Endothelial cell of umbilical vein (primary cell): ENCODE data around the gene GRIN3A. TPM values are rescaled to one million over a fixed set of nuclear protein-coding genes. Genes with fewer than 3 reads are reported as not detected.

Experiments used
- BruUV-seq: library from RNA; stranded (reverse); fragments of 400-500 nt; replicated peaks from 2 replicates; lab custom pipeline; 2021; lab: Mats Ljungman, UMichigan
- CTCF ChIA-PET: fragments of 300-600, 350-600 bp; sonication (Branson Sonifier 250); formaldehyde crosslinking; loops from one replicate; lab custom pipeline; 2021; ENCODE audit warnings: antibody characterized with exemption, inconsistent platforms; lab: Charles Lee
- POLR2A ChIA-PET: fragments of 300-600, 350-600 bp; sonication (Branson Sonifier 250); formaldehyde crosslinking; loops from one replicate; lab custom pipeline; 2021; ENCODE audit warnings: antibody characterized with exemption, inconsistent platforms; lab: Charles Lee
- DNase-seq: peaks from one replicate; pipeline ENCODE4 v3.0.0-alpha.2; 2011; ENCODE audit warnings: low read depth, low spot score
- FAIRE-seq: peaks from 2 replicates; lab custom pipeline; 2011; peaks lifted over from hg19 to GRCh38; lab: Jason Lieb, UNC
- H2AFZ ChIP-seq: 2 replicates; pipeline ENCODE4 v1.6.0; 2012; ENCODE audit warnings: low read depth, low read length, control low read depth, inconsistent platforms
- H3K27ac ChIP-seq: 2 replicates; pipeline ENCODE4 v1.5.1; 2011; ENCODE audit warnings: low read depth, mild to moderate bottlenecking, control low read depth, low read length, moderate library complexity; ENCODE audit not compliant: insufficient read depth
- H3K27me3 ChIP-seq, 2 experiments: 2 replicates each; pipeline versions ENCODE4 v1.6.0 to v1.6.1; 2011; ENCODE audit warnings: low read length in 2 of 2, mixed read lengths in 1 of 2; ENCODE audit not compliant: control insufficient read depth in 2 of 2, insufficient read depth in 2 of 2
- H3K36me3 ChIP-seq, 2 experiments: 2 replicates in 1 of 2; 3 replicates in 1 of 2; pipeline ENCODE4 v1.5.1; 2011; ENCODE audit warnings: low read length in 2 of 2, mild to moderate bottlenecking in 1 of 2, moderate library complexity in 1 of 2; ENCODE audit not compliant: control insufficient read depth in 2 of 2, insufficient read depth in 2 of 2; ENCODE audit errors: extremely low read depth in 1 of 2
- H3K4me1 ChIP-seq: 3 replicates; pipeline ENCODE4 v1.5.1; 2011; ENCODE audit warnings: mild to moderate bottlenecking, low read length; ENCODE audit not compliant: control insufficient read depth, insufficient read depth; ENCODE audit errors: extremely low read depth
- H3K4me2 ChIP-seq: 2 replicates; pipeline ENCODE4 v1.6.1; 2011; ENCODE audit warnings: low read length, control low read depth, mixed read lengths; ENCODE audit not compliant: insufficient read depth
- H3K4me3 ChIP-seq, 3 experiments: fragments of 200-600 bp in 1 of 3; sonication (generic), shearing (Covaris generic) in 1 of 3; replicated peaks in 1 of 3; 2 replicates each; pipeline ENCODE4 v1.5.1; 2011 to 2016; ENCODE audit warnings: control low read depth in 3 of 3, low read length in 3 of 3, mild to moderate bottlenecking in 2 of 3, inconsistent platforms in 1 of 3, low read depth in 1 of 3, moderate library complexity in 1 of 3; ENCODE audit not compliant: insufficient read depth in 1 of 3
- H3K79me2 ChIP-seq: 2 replicates; pipeline ENCODE4 v1.6.0; 2012; ENCODE audit warnings: low read length, inconsistent platforms; ENCODE audit not compliant: control insufficient read depth, insufficient read depth
- H3K9ac ChIP-seq: replicated peaks from 2 replicates; pipeline ENCODE3; 2011; ENCODE audit warnings: low read length, control low read depth; ENCODE audit not compliant: insufficient read depth; ENCODE audit errors: extremely low read depth
- H3K9me1 ChIP-seq: replicated peaks from 3 replicates; pipeline ENCODE4 v1.6.0; 2011; ENCODE audit warnings: mild to moderate bottlenecking, low read length; ENCODE audit not compliant: control insufficient read depth, insufficient read depth; ENCODE audit errors: extremely low read depth
- H3K9me3 ChIP-seq: replicated peaks from 2 replicates; pipeline ENCODE4 v1.5.1; 2012; ENCODE audit warnings: low read length, inconsistent platforms; ENCODE audit not compliant: control insufficient read depth, insufficient read depth
- H4K20me1 ChIP-seq: replicated peaks from 2 replicates; pipeline ENCODE3; 2011; ENCODE audit warnings: mild to moderate bottlenecking, low read length; ENCODE audit not compliant: control insufficient read depth, insufficient read depth; ENCODE audit errors: extremely low read depth
- CTCF ChIP-seq, 2 donors: IDR thresholded peaks; 1 replicate in 1 of 2; 2 replicates in 1 of 2; pipeline ENCODE4 v1.5.1; 2011; ENCODE audit warnings: low read length in 2 of 2, mild to moderate bottlenecking in 2 of 2, moderate library complexity in 2 of 2, control low read depth in 1 of 2, inconsistent platforms in 1 of 2, low read depth in 1 of 2; ENCODE audit not compliant: insufficient read depth in 1 of 2; ENCODE audit errors: extremely low read depth in 1 of 2
- EZH2 ChIP-seq: IDR thresholded peaks from 2 replicates; pipeline ENCODE4 v1.6.1; 2012; ENCODE audit warnings: borderline replicate concordance, low read depth, mild to moderate bottlenecking, moderate library complexity, low read length, inconsistent platforms; ENCODE audit not compliant: severe bottlenecking
- FOS ChIP-seq: IDR thresholded peaks from 2 replicates; pipeline ENCODE4 v1.6.1; 2011; ENCODE audit warnings: mild to moderate bottlenecking, low read length, moderate library complexity, borderline replicate concordance; ENCODE audit not compliant: insufficient read depth
- GATA2 ChIP-seq: IDR thresholded peaks from 2 replicates; pipeline ENCODE4 v1.7.0; 2011; ENCODE audit warnings: low read depth, mild to moderate bottlenecking, moderate library complexity, mixed read lengths, low read length; ENCODE audit not compliant: insufficient read length, insufficient read depth
- JUN ChIP-seq: IDR thresholded peaks from 2 replicates; pipeline ENCODE4 v1.6.1; 2011; ENCODE audit warnings: borderline replicate concordance, low read depth; ENCODE audit not compliant: insufficient read length, insufficient read depth
- MAX ChIP-seq: IDR thresholded peaks from 2 replicates; pipeline ENCODE4 v1.6.1; 2011; ENCODE audit not compliant: insufficient read depth, insufficient read length
- MYC ChIP-seq: IDR thresholded peaks from one replicate; pipeline ENCODE4 v1.6.1; 2011; ENCODE audit warnings: mild to moderate bottlenecking, low read depth, low read length
- POLR2A ChIP-seq: IDR thresholded peaks from 2 replicates; pipeline ENCODE4 v1.6.1; 2012; ENCODE audit warnings: low read depth, mild to moderate bottlenecking, control low read depth, low read length
- POLR2AphosphoS5 ChIP-seq: IDR thresholded peaks from 2 replicates; pipeline ENCODE4 v1.6.1; 2012; ENCODE audit warnings: low read depth, mild to moderate bottlenecking, control low read depth, low read length, moderate library complexity; ENCODE audit not compliant: insufficient read depth
- dilution Hi-C: fragments of 300-500 bp; cut with MboI; formaldehyde crosslinking; loops from one replicate; pipeline ENCODE4 v1.15.0; 2019; ENCODE audit warnings: low sequenced_read_pairs; ENCODE audit not compliant: extremely low pct_ligation_motif_present
- intact Hi-C: fragments of 100-400 bp; cut with micrococcal nuclease; formaldehyde crosslinking; loops from one replicate; pipeline ENCODE4 v1.10.0; 2022
- polyA plus RNA-seq, 4 experiments: library from polyadenylated mRNA; depleted of rRNA in 3 of 4; stranded (reverse) in 3 of 4; unstranded in 1 of 4; fragments of >200 nt; gene quantifications; 2 replicates each; pipeline versions ENCODE4 v1.2.1 to v1.2.3, GENCODE V29; 2011 to 2012; ENCODE audit warnings: missing spikeins in 1 of 4
- total RNA-seq: library from RNA; stranded (reverse); gene quantifications from 2 replicates; pipeline ENCODE4 v1.2.3, GENCODE V29; 2021

The GRIN3A gene
- total and polyA plus RNA-seq, 2 donors (not counting 3 experiments of a cell fraction or from before 2014, with no cell fraction given): not detected

GRCh38 chr9:101691657-101692056 lies 46.8 kb downstream of the GRIN3A start:
- no peak for TF ChIP-seq MAX
- TF ChIP-seq EZH2: no peak
- TF ChIP-seq CTCF (IDR thresholded peaks at IDR 0.05; ENCODE audit: extremely low read depth in 1 of 2, insufficient read depth in 1 of 2, low read depth in 1 of 2, low read length in 2 of 2): no peak
- TF ChIP-seq MYC: no peak
- TF ChIP-seq POLR2AphosphoS5: no peak
- TF ChIP-seq GATA2: no peak
- no peak for TF ChIP-seq FOS
- TF ChIP-seq JUN: no peak
- no peak for TF ChIP-seq POLR2A
- Histone ChIP-seq H3K9me3 (no peaks in the 10 kb centered on the region), H3K27ac (no peak overlapping the region), H2AFZ (no peak overlapping the region), H3K9ac (no peak overlapping the region), H3K4me1 (no peaks in the 10 kb centered on the region), H3K79me2 (no peaks in the 10 kb centered on the region), H3K4me2 (no peak overlapping the region), H3K36me3 (no peaks in the 10 kb centered on the region), H3K27me3 (no peaks in the 10 kb centered on the region), H4K20me1 (no peaks in the 10 kb centered on the region), H3K9me1 (no peaks in the 10 kb centered on the region), H3K4me3 (no peak overlapping the region)
- no TSS peak for BruUV-seq
- ChIA-PET POLR2A (no interaction called here), CTCF (no interaction called here)
- DNase-seq (no peak), FAIRE-seq (no peak)
- dilution Hi-C loops: no loop called here
- intact Hi-C loops: no loop called here
